Right cardiac atrium (tissue), 5 donors: ENCODE measurements around the gene AGPAT3. TPM values are rescaled to one million over a fixed set of nuclear protein-coding genes. Genes with fewer than 3 reads are reported as not detected.
A peak's percentile ranks its signal among the peaks of the same experiment; 100 is the strongest.

Source experiments
- ATAC-seq, 2 donors: fragments of 200-7000 bp; cut with Tn5 transposase; one replicate each; pipeline versions ENCODE4 v1.8.0 to v1.9.1; 2020; ENCODE audit warnings: moderate library complexity in 2 of 2, mild to moderate bottlenecking in 1 of 2
- DNase-seq, 3 donors: peaks; one replicate each; pipeline ENCODE4 v3.0.0-alpha.2; 2020
- H3K27ac ChIP-seq: one replicate; pipeline ENCODE4 v1.5.1; 2013; ENCODE audit warnings: mild to moderate bottlenecking, low read length, control low read depth, moderate library complexity
- H3K27me3 ChIP-seq: one replicate; pipeline ENCODE4 v1.6.1; 2013; ENCODE audit not compliant: control insufficient read depth, insufficient read depth
- H3K4me1 ChIP-seq: one replicate; pipeline ENCODE4 v1.6.1; 2013; ENCODE audit warnings: low read length; ENCODE audit not compliant: control insufficient read depth, insufficient read depth
- H3K4me3 ChIP-seq: one replicate; pipeline ENCODE4 v1.5.1; 2013; ENCODE audit warnings: low read length, control low read depth
- H3K9me3 ChIP-seq: one replicate; pipeline ENCODE4 v1.6.1; 2013; ENCODE audit warnings: low read length; ENCODE audit not compliant: control insufficient read depth
- WGBS: extraction: QIAGEN DNeasy Blood & Tissue Kit; methylation state at CpG from one replicate; pipeline ENCODE4 v1.1.7; 2013; 5-methylcytosine and 5-hydroxymethylcytosine counted together
- intact Hi-C, 4 donors: fragments of 100-400 bp; cut with DNase I; formaldehyde crosslinking; loops; one replicate each; pipeline versions ENCODE4 v1.11.0 to v1.14.0; 2022 to 2023
- polyA plus RNA-seq: library from polyadenylated mRNA; stranded (reverse); fragments of 200-250 nt; gene quantifications from one replicate; pipeline ENCODE4 v1.2.3, GENCODE V29; 2013
- total RNA-seq, 4 donors: library from RNA; stranded (reverse); fragmentation: NEBNext Ultra II Directional; extraction: Animal tissue kit (Norgen Biotek cat#: 25700); gene quantifications; one replicate each; pipeline ENCODE4 v1.2.1, GENCODE V29; 2021
- donor health status: healthy with polysubstance abuse.
- donor health status: DM: no; HTN: yes; CAD: no.
- donor health status: DM: no; HTN: no; CAD: no.
- donor health status: DM: no; HTN: yes; CAD: no; lungs with severe emphysema.
- donor health status: DM: yes; HTN: yes; CAD: no.

The AGPAT3 gene
- total and polyA plus RNA-seq, 5 donors: 32.0 to 71.1 (median 58.6) TPM

DNA sequence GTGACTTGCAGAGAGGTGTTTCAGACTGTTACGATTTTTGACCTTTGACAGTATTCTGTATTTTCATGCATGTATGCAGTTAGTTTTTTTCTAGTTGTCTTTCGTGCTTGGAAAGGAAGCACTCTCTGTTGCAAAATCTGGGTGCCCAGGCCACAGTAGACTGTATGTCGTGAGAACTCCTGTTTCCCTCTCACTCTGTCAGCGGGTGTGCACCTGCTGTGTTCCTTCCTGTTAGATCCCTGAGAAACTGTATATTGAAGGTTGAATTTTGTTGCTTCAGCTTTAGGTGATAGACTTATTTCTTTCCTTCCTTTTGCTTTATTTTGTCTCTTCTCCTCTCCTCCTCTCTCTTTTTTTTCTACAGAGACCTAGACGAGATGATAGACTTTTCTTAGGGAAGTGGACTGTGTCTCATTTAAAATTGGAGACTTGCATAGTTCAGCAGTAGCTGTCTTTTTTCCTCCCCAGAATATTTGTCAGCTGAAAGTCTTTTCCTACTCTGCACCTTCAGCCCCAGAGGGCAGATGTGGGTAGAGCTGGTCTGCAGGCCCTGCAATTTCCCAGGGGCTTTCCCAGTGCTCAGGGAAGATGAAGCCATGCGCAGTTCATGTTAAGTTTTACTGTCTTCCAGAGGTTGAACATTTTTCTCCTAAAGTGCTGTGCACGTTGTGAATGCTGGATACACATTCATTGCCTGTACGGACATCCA, 148.5 kb downstream of the AGPAT3 start:
- H3K27ac ChIP-seq: peak overlapping the region; percentile 25
- no peaks in the 10 kb centered on the region for H3K9me3 ChIP-seq
- intact Hi-C loops: no loop called here
- ATAC-seq: no peak
- no peaks in the 10 kb centered on the region for H3K27me3 ChIP-seq
- no peak for DNase-seq
- no peaks in the 10 kb centered on the region for H3K4me1 ChIP-seq
- WGBS: 22% methylated on average over 8 of the region's 8 CpGs
- H3K4me3 ChIP-seq: peak overlapping the region; percentile 99

DNA sequence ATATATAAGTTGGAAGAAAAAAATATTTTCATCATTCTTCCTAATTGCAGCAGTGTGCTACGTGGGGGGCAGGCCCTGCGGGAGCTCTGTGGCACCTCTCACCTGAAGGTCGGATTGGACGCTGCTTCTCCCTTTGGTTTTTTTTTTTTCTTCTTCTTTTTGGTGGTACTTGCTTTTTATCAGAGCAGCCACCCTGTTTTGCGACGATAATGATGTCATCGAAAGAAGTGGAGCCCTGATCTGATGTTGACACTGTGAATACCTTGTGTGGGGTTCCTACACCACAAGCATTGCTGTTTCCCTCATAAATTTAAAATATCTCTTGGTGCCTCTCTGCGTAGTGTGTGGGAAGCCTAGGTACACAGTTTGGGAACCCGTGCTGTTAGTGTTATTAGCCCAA, 152.6 kb downstream of the AGPAT3 start:
- no peak overlapping the region for H3K27ac ChIP-seq
- intact Hi-C loops: no loop called here
- WGBS: 88% methylated on average over 9 of the region's 9 CpGs
- peaks cover 2% of the 10 kb centered on the region for H3K4me1 ChIP-seq
- H3K27me3 ChIP-seq: no peaks in the 10 kb centered on the region
- DNase-seq (no peak), ATAC-seq (no peak)
- H3K4me3 ChIP-seq: no peak overlapping the region
- no peaks in the 10 kb centered on the region for H3K9me3 ChIP-seq

DNA sequence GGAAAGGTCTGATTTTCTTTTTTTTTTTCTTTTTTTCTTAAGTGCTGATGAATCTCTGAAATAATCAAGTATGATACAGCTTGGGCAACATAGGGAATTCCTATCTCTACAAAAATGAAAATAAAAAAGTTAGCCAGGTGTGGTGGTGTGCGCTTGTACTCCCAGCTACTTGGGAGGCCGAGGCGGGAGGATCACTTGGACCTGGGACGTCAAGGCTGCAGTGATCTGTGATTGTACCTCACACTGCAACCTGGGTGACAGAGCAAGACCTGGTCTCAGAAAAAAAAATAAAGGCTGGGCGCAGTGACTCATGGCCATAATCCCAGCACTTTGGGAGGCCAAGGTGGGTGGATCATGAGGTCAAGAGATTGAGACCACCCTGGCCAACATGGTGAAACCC, 153.1 kb downstream of the AGPAT3 start:
- intact Hi-C loops: no loop called here
- H3K4me3 ChIP-seq: no peak overlapping the region
- H3K27ac ChIP-seq: no peak overlapping the region
- no peaks in the 10 kb centered on the region for H3K27me3 ChIP-seq
- DNase-seq (no peak), ATAC-seq (no peak)
- H3K4me1 ChIP-seq: peaks cover 2% of the 10 kb centered on the region
- no peaks in the 10 kb centered on the region for H3K9me3 ChIP-seq
- 93% methylated on average over 5 of the region's 5 CpGs for WGBS

DNA sequence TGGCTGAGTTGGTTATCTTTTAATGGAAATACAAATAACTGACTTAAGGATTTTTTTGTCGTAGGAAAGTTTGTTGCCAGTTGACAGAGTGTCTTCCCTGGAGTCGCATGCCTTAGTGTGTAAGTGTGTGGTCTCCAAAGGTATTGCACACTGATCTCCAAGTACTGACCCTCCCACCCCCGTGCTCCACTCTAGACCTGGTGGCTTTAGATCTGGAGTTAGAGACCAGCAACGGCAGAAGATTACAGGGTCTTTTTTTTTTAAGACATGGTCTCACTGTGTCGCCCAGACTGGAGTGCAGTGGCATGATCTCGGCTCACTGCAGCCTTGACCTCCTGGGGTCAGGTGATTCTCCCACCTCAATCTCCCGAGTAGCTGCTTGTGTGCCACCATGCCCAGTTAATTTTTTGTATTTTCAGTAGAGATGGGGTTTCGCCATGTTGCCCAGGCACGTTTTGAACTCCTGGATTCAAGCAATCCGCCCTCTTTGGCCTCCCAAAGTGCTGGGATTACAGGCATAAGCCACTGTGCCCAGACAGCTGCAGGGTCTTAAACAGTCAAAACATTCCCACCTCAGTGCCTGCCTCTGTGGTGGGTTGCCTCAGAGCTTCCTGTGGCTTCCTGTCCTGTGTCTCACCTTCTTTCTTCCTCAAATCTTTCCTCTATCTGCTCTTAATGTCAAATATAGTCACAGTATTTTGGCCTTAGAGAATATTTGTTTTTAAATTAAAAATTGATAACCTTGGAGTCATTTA, 154.0 kb downstream of the AGPAT3 start:
- intact Hi-C loops: no loop called here

DNA sequence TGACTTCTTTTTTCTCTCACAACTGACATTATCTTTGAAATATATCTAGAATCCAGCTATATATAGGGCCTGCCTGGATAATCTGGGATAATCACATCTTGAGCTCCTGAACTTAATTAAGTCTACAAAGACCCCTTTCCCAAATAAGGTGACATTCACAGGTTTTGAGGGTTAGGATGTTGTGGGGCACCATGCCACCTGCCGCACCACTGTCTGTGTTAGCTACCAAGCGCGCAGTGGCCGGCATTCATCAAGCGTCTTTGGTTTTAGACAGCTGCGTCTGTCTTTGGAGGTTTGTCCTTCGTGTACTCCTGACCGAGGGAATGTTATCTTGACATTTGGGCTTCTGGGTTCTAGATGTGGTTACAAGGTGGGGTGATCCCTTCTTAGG, 154.5 kb downstream of the AGPAT3 start:
- intact Hi-C loops: no loop called here
- no peaks in the 10 kb centered on the region for H3K9me3 ChIP-seq
- DNase-seq (no peak), ATAC-seq (no peak)
- 89% methylated on average over 8 of the region's 8 CpGs for WGBS
- no peak overlapping the region for H3K27ac ChIP-seq
- H3K4me1 ChIP-seq: peaks cover 2% of the 10 kb centered on the region
- H3K27me3 ChIP-seq: no peaks in the 10 kb centered on the region
- no peak overlapping the region for H3K4me3 ChIP-seq

More for the DNA sequence above, 154.0 kb downstream of the AGPAT3 start:
- no peak overlapping the region for H3K4me3 ChIP-seq
- H3K4me1 ChIP-seq: peaks cover 2% of the 10 kb centered on the region
- no peak for DNase-seq
- no peak overlapping the region for H3K27ac ChIP-seq
- peak in 1 of 2 donors; percentile 32 for ATAC-seq
- H3K27me3 ChIP-seq: no peaks in the 10 kb centered on the region
- 77% methylated on average over 10 of the region's 10 CpGs for WGBS
- no peaks in the 10 kb centered on the region for H3K9me3 ChIP-seq

DNA sequence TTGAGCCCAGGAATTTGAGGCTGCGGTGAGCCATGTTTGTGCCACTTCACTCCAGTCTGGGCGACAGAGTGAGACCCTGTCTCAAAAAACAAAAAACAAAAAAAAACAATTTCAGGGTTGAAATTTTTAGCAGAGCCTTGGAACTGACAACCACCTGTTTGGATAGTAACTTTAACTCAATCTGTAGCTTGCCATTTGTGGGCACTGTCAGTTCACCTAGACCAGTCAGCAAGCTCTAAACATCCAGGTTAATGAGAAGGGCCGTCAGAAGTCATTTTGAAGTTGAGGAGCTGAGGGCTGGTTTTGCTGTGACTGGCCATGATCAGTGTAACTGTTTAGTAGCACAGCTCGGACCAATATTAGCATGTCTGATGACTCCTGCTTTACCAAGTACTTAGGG, 155.5 kb downstream of the AGPAT3 start:
- Histone ChIP-seq H3K27me3 (no peaks in the 10 kb centered on the region), H3K9me3 (no peaks in the 10 kb centered on the region), H3K27ac (no peak overlapping the region), H3K4me3 (no peak overlapping the region), H3K4me1 (peaks cover 2% of the 10 kb centered on the region)
- intact Hi-C loops: no loop called here
- DNase-seq (no peak), ATAC-seq (no peak)
- 87% methylated on average over 4 of the region's 4 CpGs for WGBS

DNA sequence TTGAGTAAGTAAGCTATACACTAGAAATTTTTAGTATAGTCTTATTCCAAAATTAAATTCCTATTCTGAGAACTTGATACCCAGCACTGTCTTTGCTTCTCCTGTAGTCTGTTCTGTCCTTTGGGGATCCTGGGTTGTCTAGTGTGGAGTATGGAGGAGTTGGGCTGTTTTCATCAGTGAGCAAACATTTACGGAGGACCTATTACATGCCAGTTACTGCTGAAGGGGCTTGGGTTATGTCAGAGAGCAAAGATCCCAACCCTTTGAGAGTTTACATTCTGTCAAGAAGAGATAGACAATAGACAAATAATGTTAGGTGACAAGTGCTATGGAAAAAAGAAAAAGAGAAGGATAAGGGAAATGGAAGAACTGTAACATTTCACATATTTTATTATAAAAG, 156.0 kb downstream of the AGPAT3 start:
- no peaks in the 10 kb centered on the region for H3K27me3 ChIP-seq
- 76% methylated on average over 1 of the region's 1 CpG for WGBS
- peaks cover 4% of the 10 kb centered on the region for H3K4me1 ChIP-seq
- DNase-seq (no peak), ATAC-seq (no peak)
- intact Hi-C loops: no loop called here
- no peaks in the 10 kb centered on the region for H3K9me3 ChIP-seq
- no peak overlapping the region for H3K27ac ChIP-seq
- H3K4me3 ChIP-seq: no peak overlapping the region

DNA sequence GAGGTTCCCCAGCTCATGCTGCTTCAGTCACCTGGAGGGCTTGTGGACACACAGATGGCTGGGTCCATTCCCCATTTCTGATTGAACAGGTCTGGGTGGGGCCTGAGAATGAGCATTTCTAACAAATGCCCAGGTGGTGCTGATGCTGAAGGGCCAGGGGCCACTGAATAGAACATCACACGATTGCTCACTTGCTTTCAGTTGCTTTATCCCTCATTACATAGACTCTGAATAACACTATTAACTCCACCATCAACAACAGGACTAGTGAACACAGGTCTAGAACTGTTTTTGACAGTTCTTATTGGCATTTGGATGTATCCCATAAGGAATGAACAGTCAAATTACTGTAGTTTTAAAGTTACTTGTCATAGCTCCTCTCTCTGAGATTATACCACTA, 159.2 kb downstream of the AGPAT3 start:
- no peaks in the 10 kb centered on the region for H3K9me3 ChIP-seq
- no peak overlapping the region for H3K4me3 ChIP-seq
- H3K4me1 ChIP-seq: peaks cover 2% of the 10 kb centered on the region
- no peak for ATAC-seq
- WGBS: 68% methylated on average over 1 of the region's 1 CpG
- no peak overlapping the region for H3K27ac ChIP-seq
- no peaks in the 10 kb centered on the region for H3K27me3 ChIP-seq
- intact Hi-C loops: no loop called here
- DNase-seq: no peak

DNA sequence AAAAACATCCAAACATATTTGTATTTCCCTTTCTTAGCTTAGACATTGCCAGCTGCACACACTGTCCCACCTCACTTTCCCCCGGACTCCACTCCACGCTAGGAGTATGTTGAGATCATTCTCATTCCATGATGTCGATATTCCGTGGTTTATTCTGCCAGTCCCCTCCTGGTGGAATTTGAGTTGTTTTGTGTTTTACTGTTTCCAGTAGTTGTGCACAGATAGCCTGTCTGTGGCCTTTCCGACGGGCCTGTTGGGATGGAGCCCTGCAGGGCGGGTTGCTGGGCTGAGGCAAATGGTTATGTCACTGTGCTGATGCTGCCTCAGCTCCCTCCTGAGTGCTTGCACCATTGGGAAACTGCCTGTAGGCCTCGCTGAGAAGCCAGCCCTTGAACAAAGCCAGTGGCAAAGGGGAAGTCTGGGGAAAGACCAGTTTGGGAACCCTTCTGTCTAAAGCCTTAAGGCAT, 159.9 kb downstream of the AGPAT3 start:
- Histone ChIP-seq H3K27me3 (no peaks in the 10 kb centered on the region), H3K9me3 (no peaks in the 10 kb centered on the region), H3K4me3 (no peak overlapping the region), H3K4me1 (peaks cover 2% of the 10 kb centered on the region), H3K27ac (peak overlapping the region; percentile 54)
- ATAC-seq: peak; percentile 92 to 95
- intact Hi-C loops: no loop called here
- WGBS: 35% methylated on average over 8 of the region's 8 CpGs
- peak; percentile 81 to 90 (median 88) for DNase-seq

DNA sequence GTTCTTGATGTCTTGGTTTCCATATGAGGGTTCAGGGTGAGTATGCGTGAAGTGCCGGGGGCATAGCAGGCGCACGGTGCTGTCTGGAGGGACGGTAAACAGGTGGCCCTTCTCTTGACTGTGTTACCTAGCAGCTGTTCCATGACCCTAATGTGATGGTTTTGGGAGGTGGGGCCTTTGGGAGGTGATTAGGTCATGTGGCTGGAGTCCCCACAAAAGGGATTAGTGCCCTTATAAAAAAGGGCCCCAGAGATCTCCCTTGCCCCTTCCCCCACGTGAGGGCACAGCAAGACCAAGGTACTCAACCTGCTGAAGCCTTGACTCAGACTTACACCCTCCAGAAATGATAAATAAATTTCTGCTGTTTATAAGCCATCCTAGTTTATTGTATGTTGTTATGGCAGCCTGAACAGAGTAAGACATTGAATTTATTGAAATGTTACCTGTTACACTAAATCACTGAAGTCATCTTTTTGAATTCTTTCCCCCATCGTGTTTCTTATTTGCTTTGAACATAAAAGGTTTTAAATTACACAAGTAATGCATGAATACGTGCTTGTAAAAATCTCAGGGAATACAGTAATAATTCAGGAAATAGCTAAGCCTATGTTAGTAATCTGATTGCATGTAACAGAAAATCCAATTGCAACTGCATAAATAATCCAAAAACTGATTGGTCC, 162.7 kb downstream of the AGPAT3 start:
- 96% methylated on average over 8 of the region's 8 CpGs for WGBS
- peaks cover 2% of the 10 kb centered on the region for H3K4me1 ChIP-seq
- DNase-seq (no peak), ATAC-seq (no peak)
- H3K27me3 ChIP-seq: no peaks in the 10 kb centered on the region
- H3K9me3 ChIP-seq: no peaks in the 10 kb centered on the region
- intact Hi-C loops: no loop called here
- H3K4me3 ChIP-seq: no peak overlapping the region
- H3K27ac ChIP-seq: no peak overlapping the region

DNA sequence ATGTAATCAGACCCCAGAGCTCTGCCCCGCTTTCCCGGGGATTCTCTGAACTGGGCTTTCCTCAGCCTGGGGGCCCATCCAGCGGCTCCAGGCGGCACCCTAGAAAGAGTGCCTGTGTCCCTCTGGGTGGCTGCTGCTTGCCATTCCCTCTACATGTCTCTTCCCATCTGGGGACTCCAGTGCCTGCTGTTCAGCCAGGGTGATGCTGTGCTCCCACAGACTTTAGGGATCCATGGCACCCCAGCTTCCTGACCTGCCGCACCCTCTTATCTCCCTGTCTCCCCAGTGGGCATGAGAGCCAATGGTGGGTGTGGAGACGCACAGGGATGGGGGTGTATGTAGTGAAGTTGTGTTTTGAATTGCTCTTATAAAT, 163.2 kb downstream of the AGPAT3 start:
- no peak for ATAC-seq
- intact Hi-C loops: no loop called here
- WGBS: 97% methylated on average over 6 of the region's 6 CpGs

More for the DNA sequence above, 163.2 kb downstream of the AGPAT3 start:
- Histone ChIP-seq H3K27ac (no peak overlapping the region), H3K4me1 (peaks cover 2% of the 10 kb centered on the region), H3K9me3 (no peaks in the 10 kb centered on the region), H3K4me3 (no peak overlapping the region), H3K27me3 (no peaks in the 10 kb centered on the region)
- DNase-seq: no peak
